Measurements from ENCODE around the gene NTSR1. TPM values are rescaled to one million over a fixed set of nuclear protein-coding genes. Genes with fewer than 3 reads are reported as not detected.

NTSR1 gene
- total RNA-seq, 4 donors from 2014 or later = 0.67 TPM; not detected in 3

DNA sequence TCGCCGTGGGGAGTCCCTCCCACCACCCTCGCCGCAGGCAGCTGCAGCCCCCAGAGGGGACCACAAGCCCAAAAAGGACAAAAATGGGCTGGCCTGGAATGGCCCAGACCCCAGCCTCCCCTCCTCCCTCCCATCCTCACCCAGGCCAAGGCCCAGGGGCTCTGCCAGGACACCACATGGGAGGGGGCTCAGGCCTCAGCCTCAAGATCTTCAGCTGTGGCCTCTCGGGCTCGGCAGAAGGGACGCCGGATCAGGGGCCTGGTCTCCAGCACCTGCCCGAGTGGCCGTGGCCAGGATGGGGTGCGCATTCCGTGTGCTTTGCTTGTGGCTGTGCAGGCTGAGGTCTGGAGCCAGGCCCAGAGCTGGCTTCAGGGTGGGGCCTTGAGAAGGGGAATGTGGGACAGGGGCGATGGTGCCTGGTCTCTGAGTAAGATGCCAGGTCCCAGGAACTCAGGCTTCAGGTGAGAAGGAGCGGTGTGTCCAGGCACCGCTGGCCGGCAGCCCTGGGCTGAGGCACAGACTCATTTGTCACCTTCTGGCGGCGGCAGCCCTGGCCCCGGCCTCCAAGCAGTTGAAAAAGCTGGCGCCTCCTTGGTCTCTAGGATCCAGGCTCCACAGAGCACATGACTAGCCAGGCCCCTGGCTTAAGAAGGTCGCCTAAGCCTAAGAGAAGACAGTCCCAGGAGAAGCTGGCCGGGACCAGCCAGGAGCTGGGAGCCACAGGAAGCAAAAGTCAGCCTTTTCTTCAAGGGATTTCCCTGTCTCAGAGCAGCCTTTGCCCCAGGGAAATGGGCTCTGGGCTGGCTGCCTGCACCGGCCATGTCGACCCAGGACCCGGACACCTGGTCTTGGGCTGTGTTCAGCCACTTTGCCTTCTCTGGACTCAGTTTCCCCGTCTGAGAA lies 52.5 kb downstream of the NTSR1 start:
- Histone ChIP-seq H3K27ac (no peak overlapping the region), H3K9me3 (no peaks in the 10 kb centered on the region), H3K4me3 (replicated peaks in 1 of 3) (no peak overlapping the region), H3K27me3 (no peaks in the 10 kb centered on the region), H3K4me1 (no peaks in the 10 kb centered on the region), H3K36me3 (no peaks in the 10 kb centered on the region)
- 80 to 84% methylated on average over 14 to 18 of the region's 26 CpGs for WGBS, 2 donors
- TF ChIP-seq POLR2A (IDR thresholded peaks at IDR 0.05) = no peak
- TF ChIP-seq, protein P1, sequence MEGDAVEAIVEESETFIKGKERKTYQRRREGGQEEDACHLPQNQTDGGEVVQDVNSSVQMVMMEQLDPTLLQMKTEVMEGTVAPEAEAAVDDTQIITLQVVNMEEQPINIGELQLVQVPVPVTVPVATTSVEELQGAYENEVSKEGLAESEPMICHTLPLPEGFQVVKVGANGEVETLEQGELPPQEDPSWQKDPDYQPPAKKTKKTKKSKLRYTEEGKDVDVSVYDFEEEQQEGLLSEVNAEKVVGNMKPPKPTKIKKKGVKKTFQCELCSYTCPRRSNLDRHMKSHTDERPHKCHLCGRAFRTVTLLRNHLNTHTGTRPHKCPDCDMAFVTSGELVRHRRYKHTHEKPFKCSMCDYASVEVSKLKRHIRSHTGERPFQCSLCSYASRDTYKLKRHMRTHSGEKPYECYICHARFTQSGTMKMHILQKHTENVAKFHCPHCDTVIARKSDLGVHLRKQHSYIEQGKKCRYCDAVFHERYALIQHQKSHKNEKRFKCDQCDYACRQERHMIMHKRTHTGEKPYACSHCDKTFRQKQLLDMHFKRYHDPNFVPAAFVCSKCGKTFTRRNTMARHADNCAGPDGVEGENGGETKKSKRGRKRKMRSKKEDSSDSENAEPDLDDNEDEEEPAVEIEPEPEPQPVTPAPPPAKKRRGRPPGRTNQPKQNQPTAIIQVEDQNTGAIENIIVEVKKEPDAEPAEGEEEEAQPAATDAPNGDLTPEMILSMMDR (IDR thresholded peaks at IDR 0.05) = no peak
- intact Hi-C loops (cut with DNase I) = no loop called here
- DNase-seq = no peak

DNA sequence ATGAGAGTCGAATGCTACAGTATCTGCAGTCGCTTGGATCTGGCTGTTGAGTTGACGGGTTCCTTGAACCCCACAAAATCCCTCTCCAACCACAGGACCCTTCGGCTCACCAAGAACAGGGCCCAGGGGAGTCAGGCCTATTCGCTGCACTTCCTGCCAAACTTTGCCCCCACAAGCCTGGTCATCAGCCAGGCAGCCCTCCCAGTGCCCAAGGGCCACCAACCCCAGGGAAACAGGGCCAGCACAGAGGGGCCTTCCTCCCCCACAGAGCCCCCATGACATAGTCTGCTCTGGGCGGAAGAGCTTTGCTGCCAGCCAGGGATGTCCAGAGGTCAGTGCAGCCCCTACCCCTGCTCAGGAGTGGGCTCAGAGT lies 53.1 kb downstream of the NTSR1 start:
- TF ChIP-seq, protein P1 (IDR thresholded peaks at IDR 0.05) = no peak
- no peak for TF ChIP-seq POLR2A (IDR thresholded peaks at IDR 0.05)
- intact Hi-C loops (cut with DNase I) = no loop called here
- Histone ChIP-seq H3K36me3 (no peaks in the 10 kb centered on the region), H3K4me3 (replicated peaks in 1 of 3) (no peak overlapping the region), H3K27ac (no peak overlapping the region), H3K4me1 (no peaks in the 10 kb centered on the region), H3K27me3 (no peaks in the 10 kb centered on the region), H3K9me3 (no peaks in the 10 kb centered on the region)
- DNase-seq = no peak
- 86 to 91% methylated on average over 5 to 6 of the region's 6 CpGs for WGBS, 2 donors

DNA sequence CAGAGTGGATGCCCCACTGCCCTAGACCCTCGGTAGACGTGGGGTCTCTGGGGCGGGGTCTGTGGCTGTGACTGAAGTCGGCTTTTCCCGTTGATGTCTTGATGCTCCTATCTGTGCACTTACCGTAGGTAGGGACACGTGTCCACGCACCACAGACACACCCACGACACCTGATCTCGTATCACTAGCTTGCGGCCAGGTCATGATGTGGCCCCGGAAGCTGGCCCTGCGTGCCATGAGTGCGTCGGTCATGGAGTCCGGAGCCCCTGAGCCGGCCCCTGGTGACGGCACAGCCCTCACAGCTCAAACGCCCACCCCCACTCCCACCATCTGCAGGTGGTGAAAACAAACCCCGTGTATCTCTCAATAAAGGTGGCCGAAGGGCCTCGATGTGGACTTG lies 53.7 kb downstream of the NTSR1 start:
- no peak for DNase-seq
- no peak overlapping the region for H3K27ac ChIP-seq
- H3K27me3 ChIP-seq = no peaks in the 10 kb centered on the region
- 82 to 84% methylated on average over 17 to 22 of the region's 22 CpGs for WGBS, 2 donors
- H3K4me3 ChIP-seq (replicated peaks in 1 of 3) = no peak overlapping the region
- no peaks in the 10 kb centered on the region for H3K4me1 ChIP-seq
- no peaks in the 10 kb centered on the region for H3K36me3 ChIP-seq
- intact Hi-C loops (cut with DNase I) = no loop called here
- TF ChIP-seq, protein P1 (IDR thresholded peaks at IDR 0.05) = no peak
- no peak for TF ChIP-seq POLR2A (IDR thresholded peaks at IDR 0.05)
- H3K9me3 ChIP-seq = no peaks in the 10 kb centered on the region

DNA sequence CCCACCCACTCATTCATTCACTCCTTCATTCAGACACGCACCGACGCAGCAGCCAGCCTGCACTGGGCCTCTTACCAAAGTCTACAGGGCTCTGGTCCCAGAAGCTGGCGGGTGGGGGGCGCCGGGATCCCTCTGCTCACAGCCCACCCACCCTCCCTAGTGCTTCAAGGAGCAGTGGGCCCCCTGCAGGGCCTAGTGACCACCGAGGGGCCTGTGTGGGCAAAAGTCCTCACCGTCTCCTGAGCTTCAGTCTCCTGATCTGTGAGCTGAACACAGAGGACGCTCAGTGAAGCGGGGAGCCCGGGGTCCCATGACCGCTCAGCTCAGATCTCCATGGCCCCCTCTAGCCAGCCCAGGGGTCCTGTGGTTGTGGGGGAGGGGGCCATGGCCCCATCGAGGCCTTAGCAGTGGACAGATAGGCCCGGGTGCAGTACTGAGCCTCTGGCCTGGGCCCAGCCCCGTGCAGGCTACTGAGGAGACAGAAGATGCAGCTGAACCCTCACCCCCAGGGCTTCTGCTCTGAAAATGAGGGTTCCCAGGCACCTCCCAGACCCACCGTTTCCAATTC lies 54.2 kb downstream of the NTSR1 start:
- intact Hi-C loops (cut with DNase I) = no loop called here
- DNase-seq = no peak
- Histone ChIP-seq H3K4me3 (replicated peaks in 1 of 3) (no peak overlapping the region), H3K36me3 (no peaks in the 10 kb centered on the region), H3K4me1 (peaks cover 0 to 2% of the 10 kb centered on the region in 2 donors), H3K27ac (no peak overlapping the region), H3K27me3 (no peaks in the 10 kb centered on the region), H3K9me3 (no peaks in the 10 kb centered on the region)
- no peak for TF ChIP-seq POLR2A (IDR thresholded peaks at IDR 0.05)
- TF ChIP-seq, protein P1 (IDR thresholded peaks at IDR 0.05) = no peak
- 75 to 89% methylated on average over 9 to 12 of the region's 16 CpGs for WGBS, 2 donors

DNA sequence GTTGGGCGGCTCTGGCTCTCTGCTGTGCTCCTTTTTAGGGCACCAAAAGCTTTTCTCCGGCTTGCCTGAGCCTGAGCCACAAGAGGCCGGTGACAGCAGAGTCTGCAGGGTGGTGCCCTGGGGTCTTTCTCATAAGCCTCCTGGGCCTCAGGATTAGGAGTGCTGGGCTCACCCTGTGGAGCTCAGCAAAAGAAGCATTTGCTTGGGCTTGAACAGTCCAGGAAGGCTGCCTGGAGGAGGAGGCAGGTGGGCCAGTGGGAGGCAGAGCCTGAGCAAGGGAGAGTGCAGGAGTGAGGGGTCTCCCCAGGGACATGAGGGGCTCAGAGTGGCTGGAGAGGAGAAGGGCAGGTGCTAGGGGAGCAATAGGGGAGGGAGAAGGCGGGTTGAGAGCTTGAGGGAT lies 54.8 kb downstream of the NTSR1 start:
- no peak for TF ChIP-seq POLR2A (IDR thresholded peaks at IDR 0.05)
- TF ChIP-seq, protein P1 (IDR thresholded peaks at IDR 0.05) = no peak
- no peak overlapping the region for H3K27ac ChIP-seq
- WGBS, 2 donors = 88 to 90% methylated on average over 4 of the region's 4 CpGs
- intact Hi-C loops (cut with DNase I) = no loop called here
- no peaks in the 10 kb centered on the region for H3K36me3 ChIP-seq
- no peak overlapping the region for H3K4me3 ChIP-seq (replicated peaks in 1 of 3)
- H3K4me1 ChIP-seq = peaks cover under 1 to 7% of the 10 kb centered on the region in 2 donors
- no peaks in the 10 kb centered on the region for H3K9me3 ChIP-seq
- DNase-seq = no peak
- no peaks in the 10 kb centered on the region for H3K27me3 ChIP-seq
